Skeletal muscle tissue (tissue), 4 donors: ENCODE data around the gene PTEN. TPM values are rescaled to one million over a fixed set of nuclear protein-coding genes. Genes with fewer than 3 reads are reported as not detected.

Experiments used
- H3K27ac ChIP-seq: one replicate; pipeline ENCODE4 v1.7.0; 2013; ENCODE audit warnings: mild to moderate bottlenecking, low read depth, low read length, inconsistent platforms
- H3K27me3 ChIP-seq, 3 donors: one replicate each; pipeline ENCODE4 v1.7.0; 2013; ENCODE audit warnings: low read length in 3 of 3; ENCODE audit not compliant: control insufficient read depth in 3 of 3, insufficient read depth in 3 of 3
- H3K36me3 ChIP-seq, 3 donors: one replicate each; pipeline ENCODE4 v1.7.0; 2013; ENCODE audit warnings: low read length in 3 of 3; ENCODE audit not compliant: control insufficient read depth in 3 of 3, insufficient read depth in 3 of 3
- H3K4me1 ChIP-seq, 3 donors: one replicate each; pipeline ENCODE4 v1.7.0; 2013; ENCODE audit warnings: low read length in 3 of 3, mild to moderate bottlenecking in 3 of 3; ENCODE audit not compliant: control insufficient read depth in 3 of 3, insufficient read depth in 3 of 3
- H3K4me3 ChIP-seq, 3 donors: one replicate each; pipeline ENCODE4 v1.7.0; 2013; ENCODE audit warnings: low read length in 3 of 3
- H3K9ac ChIP-seq, 3 donors: one replicate each; pipeline ENCODE4 v1.7.0; 2013; ENCODE audit warnings: low read length in 3 of 3, mild to moderate bottlenecking in 3 of 3, moderate library complexity in 2 of 3, low read depth in 1 of 3
- H3K9me3 ChIP-seq, 3 donors: one replicate each; pipeline ENCODE4 v1.7.0; 2013; ENCODE audit warnings: low read length in 3 of 3; ENCODE audit not compliant: control insufficient read depth in 3 of 3
- total RNA-seq: library from RNA; depleted of rRNA; stranded (reverse); fragments of >200 nt; gene quantifications from one replicate; pipeline ENCODE4 v1.2.3, GENCODE V29; 2014
- donor health status: Osteomylitis.

The PTEN gene
- total RNA-seq, 1 donor from 2014 or later, result 76.2 TPM

DNA sequence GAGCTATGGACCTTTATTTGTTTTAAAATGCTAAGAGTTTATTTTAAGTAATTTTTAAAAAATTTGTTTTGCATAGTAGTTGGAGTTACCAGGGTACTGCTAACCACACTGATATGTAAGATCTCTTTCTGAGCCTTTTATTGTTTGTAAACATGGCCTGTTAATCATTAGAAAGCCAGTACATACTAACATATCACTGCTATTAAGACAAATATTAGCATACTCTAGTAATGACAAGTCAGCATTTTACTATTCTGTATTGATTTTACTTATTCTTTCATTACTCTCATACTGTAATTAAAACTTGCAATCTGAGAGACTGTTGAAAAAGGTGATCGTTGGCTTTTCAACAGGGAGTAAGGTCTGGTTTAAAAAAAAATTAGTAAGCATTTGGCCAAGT lies 66.7 kb downstream of the PTEN start:
- Histone ChIP-seq H3K9ac (no peak overlapping the region), H3K9me3 (no peaks in the 10 kb centered on the region), H3K27me3 (no peaks in the 10 kb centered on the region), H3K27ac (no peak overlapping the region), H3K4me1 (peaks cover 0 to 18% (median 5%) of the 10 kb centered on the region in 3 donors), H3K4me3 (no peak overlapping the region), H3K36me3 (peaks cover 0 to 4% (median 0%) of the 10 kb centered on the region in 3 donors)

DNA sequence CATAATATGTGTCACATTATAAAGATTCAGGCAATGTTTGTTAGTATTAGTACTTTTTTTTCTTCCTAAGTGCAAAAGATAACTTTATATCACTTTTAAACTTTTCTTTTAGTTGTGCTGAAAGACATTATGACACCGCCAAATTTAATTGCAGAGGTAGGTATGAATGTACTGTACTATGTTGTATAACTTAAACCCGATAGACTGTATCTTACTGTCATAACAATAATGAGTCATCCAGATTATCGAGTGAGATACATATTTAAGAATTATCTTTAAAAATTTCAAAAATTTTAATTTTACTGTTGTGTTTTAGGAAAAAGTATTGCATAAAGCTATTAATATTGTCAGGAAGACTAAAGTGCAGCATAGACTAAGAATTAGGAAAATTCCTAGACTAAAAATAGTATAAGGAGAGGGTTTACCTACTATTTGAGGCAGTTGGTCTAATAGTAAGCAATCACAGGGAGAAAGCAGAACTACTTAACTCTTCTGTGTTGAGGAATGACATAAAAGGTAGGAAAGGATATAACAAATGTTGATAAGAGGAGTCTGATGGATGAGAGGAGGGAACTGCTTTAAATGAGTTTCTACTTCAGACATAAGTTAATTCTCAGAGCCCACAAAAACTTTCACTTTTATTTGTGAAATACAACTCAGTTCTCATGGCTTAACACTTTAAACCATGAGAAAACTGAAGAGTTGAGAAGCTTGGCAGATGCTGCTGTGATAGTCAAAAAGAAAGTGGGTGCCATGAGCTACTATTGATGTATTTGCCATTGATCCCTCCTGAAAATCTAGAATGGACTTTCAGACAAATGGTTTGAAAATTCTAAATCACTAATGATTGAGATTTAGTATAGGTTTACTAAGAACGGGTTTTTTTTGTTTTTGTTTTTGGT lies 67.8 kb downstream of the PTEN start:
- H3K4me1 ChIP-seq, result peaks cover 0 to 14% (median 6%) of the 10 kb centered on the region in 3 donors
- H3K27me3 ChIP-seq, result no peaks in the 10 kb centered on the region
- H3K4me3 ChIP-seq, result no peak overlapping the region
- H3K9me3 ChIP-seq, result no peaks in the 10 kb centered on the region
- no peak overlapping the region for H3K27ac ChIP-seq
- peaks cover 0 to 4% (median 0%) of the 10 kb centered on the region in 3 donors for H3K36me3 ChIP-seq
- H3K9ac ChIP-seq, result no peak overlapping the region

DNA sequence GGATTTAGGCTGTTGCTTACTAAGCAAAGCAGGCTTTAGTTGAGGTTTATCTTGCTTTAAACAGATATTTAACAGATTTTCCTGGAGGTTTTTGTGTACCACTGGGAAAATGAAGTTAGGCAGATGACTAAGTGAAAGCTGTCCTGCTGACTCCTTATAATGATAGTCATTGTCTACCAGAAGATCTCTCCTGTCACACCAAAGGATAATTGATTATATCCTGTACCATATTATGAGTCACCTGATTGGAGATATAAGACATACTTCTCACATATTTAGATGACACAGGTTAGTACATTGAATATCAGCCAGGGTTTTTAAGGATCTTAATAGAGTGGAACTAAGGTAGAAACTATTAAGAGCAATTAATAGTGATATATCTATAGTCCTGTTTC lies 68.4 kb downstream of the PTEN start:
- no peak overlapping the region for H3K9ac ChIP-seq
- no peak overlapping the region for H3K27ac ChIP-seq
- H3K36me3 ChIP-seq, result peaks cover 0 to 4% (median 0%) of the 10 kb centered on the region in 3 donors
- no peaks in the 10 kb centered on the region for H3K27me3 ChIP-seq
- H3K4me3 ChIP-seq, result no peak overlapping the region
- H3K9me3 ChIP-seq, result no peaks in the 10 kb centered on the region
- H3K4me1 ChIP-seq, result peaks cover 0 to 11% (median 6%) of the 10 kb centered on the region in 3 donors

DNA sequence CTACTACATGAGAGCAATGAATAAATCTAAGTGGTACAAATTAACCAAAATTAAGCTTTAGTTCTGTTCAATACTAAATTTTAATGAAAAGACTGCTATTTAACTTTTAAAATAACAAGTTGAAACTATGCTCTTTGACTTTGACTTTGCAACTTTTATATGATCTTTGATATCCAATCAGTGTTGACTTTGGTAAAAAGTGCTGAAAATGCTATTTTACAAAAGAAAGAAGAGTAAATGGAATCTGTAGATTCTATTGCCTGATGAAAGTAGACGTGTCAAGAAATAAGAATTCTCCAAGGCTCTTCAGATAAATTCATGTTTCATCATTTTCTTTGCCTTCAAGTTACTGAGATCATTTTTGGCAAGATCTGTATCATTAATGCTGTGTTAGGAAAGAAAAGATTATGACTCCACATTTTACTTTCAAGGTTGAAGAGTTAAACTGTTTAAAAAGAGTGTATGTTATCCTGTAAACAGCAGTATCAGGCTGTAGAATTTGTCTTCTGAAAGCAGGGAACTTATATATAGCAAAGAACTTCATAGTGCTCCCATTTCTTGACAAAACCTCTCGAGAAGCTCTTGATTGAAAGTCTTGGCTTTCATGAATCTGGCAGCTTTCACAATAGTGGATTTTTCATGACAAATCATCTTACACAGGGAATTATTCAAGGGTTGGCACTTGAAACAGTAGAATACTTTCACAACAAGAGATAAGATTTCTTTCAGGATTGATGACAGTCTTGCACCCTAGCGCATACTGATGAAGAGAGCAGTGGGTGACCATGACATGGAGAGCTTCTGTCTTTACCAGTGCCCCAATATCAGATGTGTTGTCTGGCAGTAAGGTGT lies 72.1 kb downstream of the PTEN start:
- H3K27me3 ChIP-seq, result no peaks in the 10 kb centered on the region
- H3K36me3 ChIP-seq, result peaks cover 0 to 4% (median 0%) of the 10 kb centered on the region in 3 donors
- peaks cover 0 to 4% (median 2%) of the 10 kb centered on the region in 3 donors for H3K4me1 ChIP-seq
- no peak overlapping the region for H3K4me3 ChIP-seq
- no peak overlapping the region for H3K9ac ChIP-seq
- H3K9me3 ChIP-seq, result no peaks in the 10 kb centered on the region
- no peak overlapping the region for H3K27ac ChIP-seq

GRCh38 chr10:87940210-87940609 lies 76.8 kb downstream of the PTEN start:
- Histone ChIP-seq H3K36me3 (peaks cover 0 to 6% (median 0%) of the 10 kb centered on the region in 3 donors), H3K9me3 (no peaks in the 10 kb centered on the region), H3K9ac (no peak overlapping the region), H3K27ac (no peak overlapping the region), H3K4me3 (no peak overlapping the region), H3K27me3 (no peaks in the 10 kb centered on the region), H3K4me1 (peaks cover 0 to 4% (median 0%) of the 10 kb centered on the region in 3 donors)

DNA sequence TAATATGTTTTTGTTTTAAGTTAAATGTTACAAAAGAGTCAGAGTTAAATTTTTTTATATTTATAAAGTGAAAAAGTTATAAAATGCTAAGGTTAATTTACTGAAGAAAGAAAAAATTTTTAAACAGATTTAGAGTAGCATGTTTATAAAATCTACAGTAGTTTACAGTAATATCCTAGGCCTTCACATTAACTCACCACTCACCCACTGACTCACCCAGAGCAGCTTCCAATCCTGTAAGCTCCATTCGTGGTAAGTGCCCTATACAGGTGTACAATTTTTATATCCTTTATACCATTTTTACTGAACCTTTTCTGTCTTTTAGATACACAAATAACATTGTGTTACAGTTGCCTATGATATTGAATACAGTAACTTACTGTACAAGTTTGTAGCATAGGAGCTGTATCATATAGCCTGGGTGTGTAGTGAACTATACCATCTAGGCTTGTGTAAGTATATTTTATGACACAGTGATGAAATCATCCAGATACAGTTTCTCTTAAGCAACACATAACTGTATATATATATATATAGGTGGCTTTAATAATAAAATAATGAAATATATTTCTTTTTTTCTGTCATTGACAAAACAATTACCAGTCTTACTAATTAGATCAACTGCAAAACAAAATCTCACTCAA lies 79.6 kb downstream of the PTEN start:
- no peak overlapping the region for H3K27ac ChIP-seq
- no peak overlapping the region for H3K4me3 ChIP-seq
- H3K36me3 ChIP-seq, result peaks cover 0 to 6% (median 3%) of the 10 kb centered on the region in 3 donors
- no peaks in the 10 kb centered on the region for H3K9me3 ChIP-seq
- H3K27me3 ChIP-seq, result no peaks in the 10 kb centered on the region
- H3K4me1 ChIP-seq, result peaks cover 0 to 3% (median 2%) of the 10 kb centered on the region in 3 donors
- H3K9ac ChIP-seq, result no peak overlapping the region

- H3K27ac ChIP-seq, result no peak overlapping the region
- no peak overlapping the region for H3K9ac ChIP-seq
- no peak overlapping the region for H3K4me3 ChIP-seq
- H3K9me3 ChIP-seq, result no peaks in the 10 kb centered on the region
- H3K27me3 ChIP-seq, result no peaks in the 10 kb centered on the region
- H3K36me3 ChIP-seq, result peaks cover 0 to 6% (median 3%) of the 10 kb centered on the region in 3 donors
- H3K4me1 ChIP-seq, result peaks cover 0 to 5% (median 2%) of the 10 kb centered on the region in 3 donors
Measured at GRCh38 chr10:87945984-87946383, 82.6 kb downstream of the PTEN start.

- Histone ChIP-seq H3K4me3 (no peak overlapping the region), H3K36me3 (peaks cover 0 to 14% (median 12%) of the 10 kb centered on the region in 3 donors), H3K27me3 (no peaks in the 10 kb centered on the region), H3K4me1 (peaks cover 0 to 5% (median 0%) of the 10 kb centered on the region in 3 donors), H3K9me3 (no peaks in the 10 kb centered on the region), H3K9ac (no peak overlapping the region), H3K27ac (no peak overlapping the region)
Measured at GRCh38 chr10:87952612-87953011, 89.2 kb downstream of the PTEN start.

DNA sequence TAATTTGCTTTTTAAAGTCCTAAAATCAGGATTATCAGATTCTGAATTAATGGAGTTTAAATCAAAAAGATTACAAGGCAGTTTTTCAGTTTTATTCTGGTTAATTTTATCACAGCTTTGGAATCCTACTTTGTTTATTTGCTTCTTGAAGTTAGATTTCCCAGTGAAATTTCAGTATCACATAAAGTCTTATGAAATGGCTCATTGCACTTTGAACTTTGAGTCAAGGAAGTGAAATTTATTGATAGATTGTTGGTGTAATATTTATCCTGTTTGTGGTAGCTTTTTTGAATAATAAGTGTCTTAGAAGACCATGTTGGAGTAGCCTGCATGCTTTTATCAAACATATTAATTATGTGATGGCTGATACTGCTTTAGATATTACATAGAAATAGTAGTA lies 92.6 kb downstream of the PTEN start:
- Histone ChIP-seq H3K4me1 (peaks cover 0 to under 1% (median 0%) of the 10 kb centered on the region in 3 donors), H3K36me3 (peaks cover 0 to 23% (median 21%) of the 10 kb centered on the region in 3 donors)

More for the DNA sequence above, 92.6 kb downstream of the PTEN start:
- Histone ChIP-seq H3K27me3 (no peaks in the 10 kb centered on the region), H3K27ac (no peak overlapping the region), H3K4me3 (no peak overlapping the region), H3K9ac (no peak overlapping the region), H3K9me3 (no peaks in the 10 kb centered on the region)
